GM18511 (cell line): ENCODE results near the gene VPS51.
"Not testable (repeated sequence)": the region's sequence is repeated elsewhere in the genome, so short reads cannot be mapped to it uniquely, and the experiment has no call there.

ENCODE experiments used
- ATAC-seq: cut with Tn5 transposase; IDR thresholded peaks from one replicate; pipeline ENCODE4 v1.9.1; 2021; ENCODE audit warnings: mild to moderate bottlenecking, moderate library complexity; ENCODE audit not compliant: unreplicated experiment

VPS51 gene

GRCh38 chr11:65132238-65132987 is 36.4 kb downstream of the VPS51 start:
- peak; percentile 42 for ATAC-seq

- no peak for ATAC-seq
Measured at GRCh38 chr11:65132988-65133700, 37.1 kb downstream of the VPS51 start.

- ATAC-seq: no peak
Measured at GRCh38 chr11:65133724-65134123, 37.7 kb downstream of the VPS51 start.

- ATAC-seq: peak; percentile 61
Measured at GRCh38 chr11:65134240-65134951, 38.4 kb downstream of the VPS51 start, which contains the start of gene SYVN1. SYVN1 (minus strand) TSS chr11:65134519; CDS start chr11:65133601, 918 bp downstream.

GRCh38 chr11:65134952-65135632 is 39.1 kb downstream of the VPS51 start:
- ATAC-seq: peak; percentile 65

GRCh38 chr11:65135633-65136145 is 39.7 kb downstream of the VPS51 start:
- ATAC-seq: no peak

GRCh38 chr11:65136515-65137096 is 40.6 kb downstream of the VPS51 start:
- ATAC-seq: no peak

- ATAC-seq: no peak
Measured at GRCh38 chr11:65141896-65142494, 46.0 kb downstream of the VPS51 start.

- ATAC-seq: no peak
Measured at GRCh38 chr11:65147352-65148075, 51.5 kb downstream of the VPS51 start.

- no peak for ATAC-seq
Measured at GRCh38 chr11:65148657-65149056, 52.6 kb downstream of the VPS51 start.

- ATAC-seq: not testable (repeated sequence)
Measured at GRCh38 chr11:65150131-65150508, 54.1 kb downstream of the VPS51 start.

- no peak for ATAC-seq
Measured at GRCh38 chr11:65150509-65151299, 54.7 kb downstream of the VPS51 start.

- ATAC-seq: no peak
Measured at GRCh38 chr11:65151331-65151899, 55.4 kb downstream of the VPS51 start.

- no peak for ATAC-seq
Measured at GRCh38 chr11:65152122-65152521, 56.1 kb downstream of the VPS51 start.

GRCh38 chr11:65156256-65156655 is 60.2 kb downstream of the VPS51 start:
- ATAC-seq: no peak

GRCh38 chr11:65156926-65157325 is 60.9 kb downstream of the VPS51 start:
- ATAC-seq: no peak

- no peak for ATAC-seq
Measured at GRCh38 chr11:65157336-65157735, 61.3 kb downstream of the VPS51 start.

- ATAC-seq: peak; percentile 71
Measured at GRCh38 chr11:65159012-65159411, 63.0 kb downstream of the VPS51 start.
